ENCODE data around the gene TBX5.
A peak's percentile ranks its signal among the peaks of the same experiment; 100 is the strongest.

Gene TBX5

DNA sequence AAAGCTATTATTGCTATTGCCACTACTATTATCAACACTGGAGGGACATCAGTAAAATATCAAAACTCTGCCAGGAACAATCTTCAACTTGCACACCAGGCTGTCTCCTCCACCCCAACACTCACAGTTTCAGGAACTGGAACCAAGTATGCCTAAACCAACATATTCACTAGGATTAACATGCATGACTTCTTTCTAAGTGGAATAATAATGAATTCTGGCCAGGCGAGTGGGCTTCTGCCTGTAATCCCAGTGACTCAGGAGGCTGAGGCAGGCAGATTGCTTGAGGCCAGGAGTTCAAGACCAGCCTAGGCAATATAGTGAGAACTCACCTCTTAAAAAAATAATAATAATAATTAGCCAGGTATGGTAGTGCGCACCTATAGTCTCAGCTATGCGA is 58.1 kb downstream of the TBX5 start:
- intact Hi-C loops (cut with DNase I) = no loop called here
- no peak for DNase-seq

DNA sequence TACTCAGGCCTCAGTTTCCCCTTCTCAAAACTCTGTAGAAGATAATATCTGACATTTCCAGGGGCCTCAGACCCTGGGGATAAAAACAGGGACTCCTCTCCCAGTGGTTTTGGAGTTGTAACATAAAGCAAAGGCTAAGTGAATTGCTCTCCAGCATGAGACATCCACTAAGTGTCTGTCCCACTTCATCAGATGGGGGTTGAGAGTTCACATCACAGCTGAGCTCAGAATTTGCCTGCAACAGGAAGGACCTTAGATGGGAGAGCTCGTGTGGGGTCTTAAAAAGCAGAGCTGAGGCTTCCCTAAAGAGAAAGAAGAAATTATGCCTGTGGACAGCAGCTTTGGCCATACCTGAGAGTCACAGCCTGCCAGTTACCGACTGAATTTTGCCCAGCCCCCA is 61.1 kb downstream of the TBX5 start:
- no peak for DNase-seq
- intact Hi-C loops (cut with DNase I) = no loop called here

DNA sequence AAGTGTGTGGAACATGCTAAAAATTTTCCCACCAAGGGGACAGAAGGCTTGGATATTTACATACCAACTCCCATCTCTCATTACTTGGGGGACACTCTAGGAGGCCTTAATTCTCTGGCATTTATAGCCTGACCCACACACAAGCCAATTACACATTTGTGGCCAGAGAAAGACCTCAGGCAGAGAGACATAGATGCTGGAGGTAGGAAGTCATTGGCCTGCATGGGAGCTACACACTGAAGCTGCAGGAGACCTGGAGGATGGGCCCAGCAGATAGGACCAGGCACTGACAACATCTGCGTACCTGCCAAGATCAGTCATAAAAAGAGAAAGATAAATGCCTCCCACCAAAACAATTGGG is 61.7 kb downstream of the TBX5 start:
- no peak for DNase-seq
- intact Hi-C loops (cut with DNase I) = no loop called here

DNA sequence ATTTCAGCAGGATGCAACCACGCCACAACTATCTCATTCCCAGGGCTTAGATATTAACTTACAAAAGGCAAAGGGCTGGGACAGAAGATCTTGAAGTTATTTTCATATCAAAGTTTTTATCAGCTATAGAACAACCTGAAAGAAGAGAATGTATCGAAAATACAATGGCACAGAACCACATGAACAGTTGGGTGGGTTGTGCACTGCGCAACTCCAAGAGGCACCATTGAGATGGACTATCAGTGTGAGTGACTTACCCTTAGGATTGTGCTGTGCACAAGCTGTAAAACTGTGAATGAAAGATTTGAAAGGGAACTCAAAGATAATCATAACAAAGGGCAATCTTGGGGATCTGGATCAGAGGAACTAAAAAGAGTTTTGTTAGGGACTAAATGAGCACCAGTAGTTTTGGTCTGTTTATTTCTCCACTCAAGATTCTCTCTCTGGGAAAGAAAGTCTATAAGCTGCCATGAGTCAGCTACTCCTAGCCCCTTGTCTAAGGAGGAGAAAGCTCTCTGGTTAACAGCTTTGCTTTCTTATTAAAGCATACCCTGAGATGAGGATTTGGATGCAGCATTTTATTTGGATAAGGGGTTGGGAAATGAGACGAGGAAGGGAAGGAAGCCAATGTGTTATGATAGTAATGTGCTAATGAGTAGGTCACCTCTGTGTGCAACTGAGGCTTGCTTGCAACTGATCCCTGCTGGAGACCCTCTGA is 62.2 kb downstream of the TBX5 start:
- intact Hi-C loops (cut with DNase I) = no loop called here
- DNase-seq = no peak

DNA sequence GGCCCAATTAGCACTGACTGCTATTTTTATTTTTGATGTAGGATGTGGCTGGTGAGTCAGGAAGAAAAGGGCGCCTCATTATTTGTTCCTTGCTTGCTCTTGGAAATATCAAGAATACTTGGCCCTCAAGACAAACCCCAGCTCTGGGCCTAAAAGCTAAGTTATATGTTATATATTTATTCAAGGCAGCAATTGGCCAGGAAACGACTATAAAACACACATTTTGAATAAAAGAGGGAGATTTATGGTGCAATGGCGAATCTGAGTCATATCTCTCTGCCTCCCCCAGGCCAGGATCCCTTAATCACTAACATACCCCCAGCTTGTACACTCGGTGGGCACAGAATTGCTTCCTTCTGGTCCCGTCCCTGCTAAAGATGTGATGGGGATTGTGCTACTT is 63.3 kb downstream of the TBX5 start:
- DNase-seq = no peak
- intact Hi-C loops (cut with DNase I) = no loop called here

DNA sequence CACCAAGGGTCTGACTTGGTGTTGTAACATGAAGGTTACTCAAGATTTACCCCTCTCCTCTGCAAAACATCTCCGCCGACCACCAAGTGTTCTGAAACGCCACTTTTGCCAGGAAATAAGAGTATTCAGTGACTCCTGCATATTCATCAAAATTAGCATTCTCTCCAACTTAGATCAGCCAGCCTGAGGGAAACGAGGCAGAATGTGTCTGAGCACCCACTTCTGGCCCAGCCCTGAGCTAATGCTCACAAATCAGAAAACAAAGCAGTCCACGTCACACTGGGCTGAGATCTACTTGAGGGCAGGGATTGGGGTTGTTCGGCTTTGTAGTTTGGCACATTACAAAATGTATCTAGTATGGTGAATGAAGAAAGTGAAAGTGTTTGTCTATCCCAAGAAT is 64.3 kb downstream of the TBX5 start:
- intact Hi-C loops (cut with DNase I) = no loop called here
- DNase-seq = no peak

DNA sequence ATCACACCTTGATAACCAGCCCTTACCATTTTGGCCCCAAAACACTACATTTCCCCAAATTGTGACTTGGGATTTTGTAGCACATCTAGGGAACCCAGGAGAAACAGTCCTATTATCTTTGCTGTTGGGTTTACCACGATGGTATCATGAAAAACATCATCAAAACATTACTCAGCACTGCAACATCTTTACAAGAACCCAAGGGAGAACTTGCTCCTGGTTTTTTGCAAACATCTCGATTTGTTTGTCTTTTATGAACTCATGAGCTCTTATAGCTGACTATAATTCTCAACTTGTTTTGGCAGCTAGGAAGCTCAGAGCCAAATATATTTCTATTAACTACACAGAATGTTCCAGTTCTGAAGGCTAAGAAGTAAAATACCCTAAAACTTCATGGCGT is 65.7 kb downstream of the TBX5 start:
- intact Hi-C loops (cut with DNase I) = no loop called here
- no peak for DNase-seq

DNA sequence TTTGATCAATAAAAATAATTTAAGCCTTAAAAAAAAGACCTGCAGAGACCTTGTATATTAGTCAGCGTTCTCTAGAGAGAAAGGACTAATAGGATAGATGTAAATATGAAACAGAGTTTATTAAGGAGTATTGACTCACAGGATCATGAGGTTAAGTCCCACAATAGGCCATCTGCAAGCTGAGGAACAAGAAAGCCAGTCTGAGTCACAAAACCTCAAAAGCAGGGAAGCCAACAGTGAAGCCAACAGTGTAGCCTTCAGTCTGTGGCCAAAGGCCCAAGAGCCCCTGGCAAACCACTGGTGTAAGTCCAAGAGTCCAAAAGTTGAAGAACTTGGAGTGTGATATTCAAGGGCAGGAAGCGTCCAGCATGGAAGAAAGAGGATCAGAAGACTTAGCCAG is 66.3 kb downstream of the TBX5 start:
- intact Hi-C loops (cut with DNase I) = no loop called here
- DNase-seq = no peak

DNA sequence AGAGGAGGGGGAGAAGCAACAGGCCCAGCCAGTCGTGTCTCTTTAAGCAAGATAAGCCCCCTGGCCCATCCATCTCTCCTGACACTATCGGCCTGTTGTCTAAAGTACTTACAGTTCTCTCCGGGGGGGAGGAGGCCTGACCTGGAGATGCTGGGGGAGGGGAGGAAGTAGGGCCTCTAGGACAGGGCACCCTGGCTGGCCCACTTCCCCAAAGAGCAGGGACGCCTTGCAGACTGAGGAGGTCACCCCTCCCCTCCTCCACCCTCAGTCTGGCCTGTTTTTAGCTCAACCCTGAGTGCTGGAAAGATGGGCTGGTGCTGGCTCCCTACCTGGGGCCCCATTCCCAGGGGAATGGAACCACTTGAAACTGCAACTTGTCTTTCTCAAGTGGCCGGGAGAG is 70.3 kb downstream of the TBX5 start:
- intact Hi-C loops (cut with DNase I) = no loop called here
- no peak for DNase-seq

DNA sequence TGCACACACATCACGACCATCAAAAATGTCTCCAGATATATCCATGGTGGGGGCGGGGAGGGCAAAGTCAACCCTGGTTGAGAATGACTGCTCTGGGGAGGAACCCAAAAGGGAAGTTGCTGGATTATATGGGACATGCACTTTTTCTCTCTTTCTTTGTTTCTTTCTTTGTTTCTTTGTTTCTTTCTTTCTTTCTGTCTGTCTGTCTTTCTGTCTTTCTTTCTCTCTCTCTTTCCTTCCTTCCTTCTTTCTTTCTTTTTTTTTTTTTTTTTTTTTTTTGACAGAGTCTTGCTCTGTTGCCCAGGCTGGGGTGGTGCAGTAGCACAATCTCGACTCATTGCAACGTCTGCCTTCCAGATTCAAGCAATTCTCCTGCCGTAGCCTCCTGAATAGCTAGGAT is 71.5 kb downstream of the TBX5 start:
- intact Hi-C loops (cut with DNase I) = no loop called here
- no peak for DNase-seq

DNA sequence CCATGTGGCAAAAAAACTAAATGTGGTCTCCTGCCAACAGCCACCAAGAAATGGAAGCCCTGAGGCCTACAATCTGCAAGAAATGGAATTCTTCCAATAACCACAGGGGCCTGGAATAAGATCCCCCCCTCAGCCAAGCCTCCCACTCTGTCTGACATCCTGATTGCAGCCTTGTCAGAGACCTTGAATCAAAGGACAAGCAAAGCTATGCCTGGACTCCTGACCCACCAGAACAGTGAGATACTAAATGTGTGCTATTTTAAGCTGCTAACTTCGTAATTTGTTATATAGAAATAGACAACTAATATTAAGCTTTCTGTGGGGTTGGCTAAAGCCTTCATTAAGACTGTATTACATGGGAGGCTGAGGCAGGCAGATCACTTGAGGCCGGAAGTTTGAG is 77.7 kb downstream of the TBX5 start:
- DNase-seq = no peak
- intact Hi-C loops (cut with DNase I) = no loop called here

DNA sequence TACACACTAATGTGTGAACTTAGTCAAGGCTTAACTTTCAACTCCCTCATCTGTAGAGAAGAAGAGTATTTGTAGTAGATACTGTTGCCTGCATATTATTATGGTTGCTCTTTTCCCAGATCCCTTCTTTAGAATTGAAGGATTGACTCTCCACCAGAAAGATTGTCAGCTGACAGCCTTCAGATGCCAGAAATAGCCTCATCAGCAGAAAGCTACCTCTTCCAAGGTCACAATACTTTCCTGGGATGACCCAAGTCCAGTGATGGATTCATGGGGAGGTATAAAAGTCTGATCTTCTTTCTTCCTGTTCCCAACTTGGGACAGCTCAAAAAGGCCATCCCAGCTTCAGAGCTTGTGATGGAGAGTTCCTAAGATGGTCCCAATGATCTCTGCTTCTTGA is 78.2 kb downstream of the TBX5 start:
- intact Hi-C loops (cut with DNase I) = no loop called here

DNA sequence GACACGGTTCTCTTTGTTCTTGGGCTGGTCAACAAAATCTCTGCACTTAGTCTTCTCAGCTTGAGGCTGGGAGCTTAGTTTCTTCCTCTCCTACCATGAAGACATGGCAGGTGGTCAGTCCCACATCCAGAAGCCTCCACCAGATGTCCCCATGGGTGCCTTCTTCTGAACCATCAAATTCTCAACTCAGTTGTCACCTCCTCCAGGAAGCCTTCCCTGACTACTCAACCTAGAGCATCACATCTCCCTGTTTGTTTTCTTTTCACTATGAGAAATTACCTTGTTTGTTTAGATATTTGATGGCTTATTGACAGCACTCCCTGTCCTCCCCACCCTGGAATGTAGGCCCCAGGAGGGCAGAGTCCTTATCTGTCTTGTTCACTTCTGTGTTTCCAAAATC is 84.4 kb downstream of the TBX5 start:
- no peak for DNase-seq
- intact Hi-C loops (cut with DNase I) = no loop called here

More for the DNA sequence above, 78.2 kb downstream of the TBX5 start:
- no peak for DNase-seq

DNA sequence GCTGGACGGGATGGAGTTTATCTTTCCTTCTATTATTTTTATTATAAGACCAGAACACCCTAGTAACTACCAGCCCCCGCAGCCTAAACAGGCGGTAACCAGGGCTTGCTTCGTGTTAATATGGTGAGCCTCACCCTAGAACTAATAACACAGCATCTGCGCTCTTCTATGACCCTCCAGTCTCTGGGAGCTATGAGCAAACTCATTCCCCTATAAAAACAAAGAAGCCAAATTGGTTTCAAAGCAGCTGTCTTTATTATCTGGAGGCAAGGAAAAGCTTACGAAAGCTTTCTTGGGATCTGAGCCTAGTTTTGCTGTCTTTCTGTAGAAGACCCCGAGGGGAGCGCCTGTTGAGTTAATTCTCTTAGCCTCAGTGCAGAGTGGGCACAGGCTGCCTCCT is 85.0 kb downstream of the TBX5 start:
- no peak for DNase-seq
- intact Hi-C loops (cut with DNase I) = no loop called here

DNA sequence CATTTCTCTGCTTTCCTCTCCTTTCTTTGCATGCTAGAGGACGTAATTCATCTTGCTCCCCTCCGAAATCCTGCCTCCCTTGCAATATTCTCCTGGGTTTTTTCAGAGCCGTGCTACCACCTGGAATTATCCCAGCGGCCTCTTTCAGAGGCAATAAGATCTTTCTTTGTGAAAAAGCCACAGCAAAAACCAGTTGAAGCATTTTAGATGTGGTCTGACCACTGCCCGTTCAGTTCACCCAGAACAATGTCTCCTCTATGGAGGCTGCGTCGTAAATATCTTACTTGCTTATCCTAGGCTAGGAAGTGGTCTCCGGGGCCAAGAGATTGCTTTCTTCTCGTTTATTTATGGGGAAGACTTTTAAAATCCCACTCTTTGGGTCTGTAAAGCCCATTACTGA is 85.8 kb downstream of the TBX5 start:
- DNase-seq = no peak
- intact Hi-C loops (cut with DNase I) = no loop called here

DNA sequence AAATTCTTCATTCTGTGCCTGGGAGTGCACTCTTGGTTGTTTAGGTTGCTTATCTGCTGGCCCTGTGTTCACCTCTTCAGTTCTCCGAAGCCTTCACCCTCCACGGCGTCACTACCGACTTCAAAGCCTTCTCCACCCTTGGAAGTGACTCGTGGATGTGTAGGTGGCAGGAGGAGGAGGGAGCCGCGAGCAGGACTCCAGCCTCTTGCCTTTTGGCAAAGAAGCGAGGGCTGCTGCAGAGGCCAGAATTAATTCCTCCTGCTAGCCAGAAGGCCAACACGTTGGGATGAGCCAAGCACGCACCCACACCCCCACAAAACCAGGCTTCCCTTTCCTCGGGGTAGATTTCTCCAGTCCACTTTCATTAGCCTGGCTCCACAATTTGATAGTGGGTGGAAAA is 86.5 kb downstream of the TBX5 start:
- peak in 2 of 42 donors; percentile 8 for DNase-seq
- intact Hi-C loops (cut with DNase I) = no loop called here

DNA sequence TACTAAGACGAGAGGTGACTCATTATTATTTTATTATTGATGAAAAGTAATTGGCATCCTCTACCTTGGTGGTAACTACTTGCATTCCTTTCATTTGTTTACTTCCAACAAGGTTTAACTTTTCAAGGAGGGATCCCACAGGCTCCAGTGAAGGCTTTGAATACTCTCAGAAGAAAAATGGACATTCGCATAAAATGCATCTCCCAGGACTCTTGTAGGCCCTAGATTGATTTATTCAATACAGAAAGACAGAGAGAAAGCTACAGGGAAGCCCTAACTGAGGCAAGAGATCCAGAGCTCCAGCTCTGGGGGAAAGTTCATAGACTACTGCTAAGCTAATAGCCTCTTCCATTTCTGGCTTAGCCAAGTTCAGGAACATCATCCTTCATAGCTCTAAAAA is 87.0 kb downstream of the TBX5 start:
- intact Hi-C loops (cut with DNase I) = no loop called here
- DNase-seq = no peak

DNA sequence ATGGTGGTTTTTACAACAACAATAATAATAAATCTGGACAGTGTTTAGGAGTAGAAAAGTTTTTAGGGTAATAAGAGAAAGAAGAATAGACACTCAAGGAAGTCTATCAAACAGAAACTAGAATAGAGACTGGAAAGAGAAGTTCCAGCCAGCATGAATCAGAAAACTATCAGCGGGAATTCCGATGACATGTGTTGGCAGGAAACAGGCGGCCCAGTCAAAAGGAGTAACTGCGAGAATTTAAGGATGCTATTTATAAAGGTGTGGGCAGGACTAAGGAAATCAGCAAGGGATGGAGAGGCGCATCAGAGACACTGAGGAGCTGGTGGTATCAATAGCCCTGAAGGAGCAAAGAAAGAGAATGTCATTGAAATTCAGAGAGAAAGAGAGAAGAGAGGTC is 89.9 kb downstream of the TBX5 start:
- DNase-seq = no peak
- intact Hi-C loops (cut with DNase I) = no loop called here

DNA sequence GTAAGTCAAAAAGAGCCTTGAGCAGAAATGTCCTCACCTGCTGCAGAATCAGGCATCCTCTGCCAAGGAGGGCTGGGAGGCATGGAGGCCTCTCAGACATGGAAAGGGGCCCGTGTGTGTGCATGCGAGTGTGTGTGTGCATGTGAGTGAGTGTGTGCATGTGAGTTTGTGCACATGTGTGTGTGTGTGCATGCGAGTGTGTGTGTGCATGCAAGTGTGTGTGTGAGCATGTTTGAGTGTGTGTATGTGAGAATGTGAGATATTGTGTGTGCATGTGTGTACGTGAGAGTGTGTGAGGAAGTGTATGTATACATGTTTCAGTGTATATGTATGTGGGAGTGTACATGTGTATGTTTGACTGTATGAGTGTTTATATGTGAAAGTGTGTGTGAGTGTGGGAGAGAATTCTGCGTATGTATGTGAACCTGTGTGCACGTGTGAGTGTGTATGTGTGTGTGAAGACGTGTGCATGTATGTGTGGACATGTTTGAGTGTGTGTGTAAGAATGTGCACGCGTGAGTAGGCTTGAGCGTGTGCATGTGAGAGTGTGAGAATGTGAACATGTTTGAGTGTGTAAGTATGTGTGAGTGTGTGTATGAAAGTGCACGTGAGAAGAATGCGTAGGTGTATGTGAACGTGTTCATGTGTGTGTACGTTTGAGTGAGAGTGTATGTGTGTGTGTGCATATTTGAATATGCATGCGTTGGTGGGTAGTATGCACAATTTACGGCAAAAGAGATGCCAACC is 90.8 kb downstream of the TBX5 start:
- intact Hi-C loops (cut with DNase I) = no loop called here

DNA sequence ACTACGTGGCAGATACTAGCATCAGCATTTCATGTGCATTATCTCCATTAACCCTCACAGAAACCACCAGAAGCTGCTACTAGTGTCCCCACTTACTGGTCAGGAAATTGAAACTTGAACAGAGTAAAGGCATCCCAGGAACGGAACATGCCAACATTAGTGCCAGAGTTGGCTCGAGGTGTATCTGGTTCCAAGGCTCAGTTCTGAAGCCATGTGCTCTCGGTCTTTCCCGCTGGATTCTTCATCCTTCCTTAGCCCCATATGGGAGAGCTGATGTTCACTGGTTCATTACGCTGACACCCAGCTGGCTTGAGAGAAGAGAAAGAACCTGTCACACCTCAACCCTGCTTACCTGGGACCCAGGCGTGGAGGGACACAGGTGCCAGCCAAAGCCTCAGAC is 91.5 kb downstream of the TBX5 start:
- intact Hi-C loops (cut with DNase I) = no loop called here

More for the DNA sequence above, 90.8 kb downstream of the TBX5 start:
- DNase-seq = no peak

DNA sequence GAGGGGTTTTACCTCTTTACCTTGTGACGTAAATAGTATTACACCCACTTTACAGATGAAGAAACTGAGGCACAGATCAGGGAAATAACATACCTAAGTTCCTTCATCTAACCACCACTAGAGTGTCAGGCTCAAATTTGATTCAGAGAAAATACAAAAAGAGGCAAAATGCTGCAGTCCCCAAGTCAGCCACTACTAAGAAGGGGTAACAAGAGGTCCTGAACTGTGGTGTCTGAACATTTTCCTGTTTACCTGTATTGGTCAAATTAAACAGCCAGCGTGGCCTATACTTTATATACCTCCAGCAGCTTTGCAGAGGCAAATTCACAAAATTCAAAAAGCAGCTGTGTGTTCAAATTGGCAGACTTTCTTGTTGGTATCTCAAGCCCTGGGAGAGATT is 92.0 kb downstream of the TBX5 start:
- intact Hi-C loops (cut with DNase I) = no loop called here
- no peak for DNase-seq

More for the DNA sequence above, 91.5 kb downstream of the TBX5 start:
- DNase-seq = no peak

Data from head of caudate nucleus (tissue), 42 donors.